Right lobe of liver (tissue), 6 donors: ENCODE measurements around the gene HOMER1. TPM values are rescaled to one million over a fixed set of nuclear protein-coding genes. Genes with fewer than 3 reads are reported as not detected.
"Not testable (repeated sequence)": the region's sequence is repeated elsewhere in the genome, so short reads cannot be mapped to it uniquely, and the experiment has no call there.

Source experiments
- ATAC-seq, 4 donors: fragments of 200-7000 bp; cut with Tn5 transposase; one replicate each; pipeline ENCODE4 v1.9.1; 2020; ENCODE audit warnings: mild to moderate bottlenecking in 4 of 4, moderate library complexity in 4 of 4
- DNase-seq, 3 donors: peaks; one replicate each; pipeline ENCODE4 v3.0.0-alpha.2; 2020
- H3K27ac ChIP-seq, 3 donors: fragments of 200-600 bp; one replicate each; pipeline ENCODE4 v1.8.0; 2022
- H3K27me3 ChIP-seq, 2 donors: fragments of 200-600 bp; one replicate each; pipeline ENCODE4 v1.8.0; 2022
- H3K36me3 ChIP-seq, 4 donors: fragments of 200-600 bp; sonication (generic) in 1 of 4; one replicate each; pipeline versions ENCODE4 v1.5.1 to v1.8.0; 2017 to 2022; ENCODE audit warnings: control low read depth in 1 of 4
- H3K4me1 ChIP-seq, 4 donors: fragments of 200-600 bp; sonication (generic) in 1 of 4; one replicate each; pipeline versions ENCODE4 v1.5.1 to v1.8.0; 2017 to 2022; ENCODE audit warnings: control low read depth in 1 of 4
- H3K4me3 ChIP-seq, 3 donors: fragments of 200-600 bp; one replicate each; pipeline ENCODE4 v1.8.0; 2022
- H3K9me3 ChIP-seq, 4 donors: fragments of 200-600 bp; sonication (generic) in 1 of 4; one replicate each; pipeline versions ENCODE4 v1.5.1 to v1.8.0; 2017 to 2022; ENCODE audit warnings: control low read depth in 1 of 4
- POLR2A ChIP-seq: fragments of 450-650 bp; IDR thresholded peaks from one replicate; pipeline ENCODE4 v1.6.1; 2017; ENCODE audit warnings: antibody characterized with exemption, mild to moderate bottlenecking
- WGBS: methylation state at CpG from one replicate; pipeline ENCODE4 v1.1.6; 2018; ENCODE audit warnings: low coverage, low lambda C conversion rate; ENCODE audit not compliant: insufficient coverage; ENCODE audit errors: missing lambda C conversion rate; 5-methylcytosine and 5-hydroxymethylcytosine counted together
- intact Hi-C, 2 donors: fragments of 100-400 bp; cut with DNase I; formaldehyde crosslinking; loops; one replicate each; pipeline versions ENCODE4 v1.11.2 to v1.14.1; 2022
- total RNA-seq, 6 experiments: library from RNA; depleted of rRNA in 2 of 6; stranded (reverse); fragments of >200 nt in 2 of 6; fragmentation: NEBNext Ultra II Directional in 3 of 6; extraction: Animal tissue kit (Norgen Biotek cat#: 25700) in 3 of 6; gene quantifications; one replicate each; pipeline versions ENCODE4 v1.1.0 to v1.2.4, GENCODE V29; 2016 to 2023
- TF ChIP-seq, protein P1 (sequence below), 4 donors: fragments of 200-600 bp in 3 of 4; fragments of 450-650 bp in 1 of 4; IDR thresholded peaks; one replicate each; pipeline versions ENCODE4 v1.5.1 to v1.8.0; 2016 to 2022; ENCODE audit warnings: antibody characterized with exemption in 4 of 4, mild to moderate bottlenecking in 2 of 4
- donor health status: DM: no; HTN: yes; CAD: no.
- donor health status: DM: no; HTN: no; CAD: no.
- donor health status: DM: no; HTN: no; CAD: no.
- donor health status: DM: no; HTN: yes; CAD: no.
- donor health status: DM: no; HTN: yes; CAD: no.

The HOMER1 gene
- total RNA-seq, 6 experiments from 2014 or later = 0.26 to 1.7 (median 1.2) TPM

DNA sequence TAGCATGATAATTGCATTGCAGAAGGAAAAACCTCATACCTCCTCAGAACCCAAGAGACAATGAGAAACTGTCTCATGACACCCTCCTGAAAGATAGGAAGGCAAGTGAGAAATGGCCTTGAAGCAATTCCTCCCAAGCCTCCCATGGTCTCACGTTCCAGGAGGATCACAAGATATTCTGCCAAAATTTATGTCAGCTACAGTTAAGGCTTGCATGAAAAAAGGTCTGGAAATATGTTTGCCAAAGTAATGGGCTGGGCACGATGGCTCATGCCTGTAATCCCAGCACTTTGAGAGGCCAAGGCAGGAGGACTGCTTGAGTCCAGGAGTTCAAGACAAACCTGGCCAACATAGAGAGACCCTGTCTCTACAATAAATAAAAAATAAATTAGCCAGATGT lies 12.6 kb upstream of the HOMER1 start:
- Histone ChIP-seq H3K4me3 (no peak overlapping the region), H3K27me3 (no peaks in the 10 kb centered on the region), H3K9me3 (no peaks in the 10 kb centered on the region), H3K36me3 (no peaks in the 10 kb centered on the region), H3K27ac (no peak overlapping the region), H3K4me1 (no peaks in the 10 kb centered on the region)
- DNase-seq (no peak), ATAC-seq (no peak)
- TF ChIP-seq, protein P1, sequence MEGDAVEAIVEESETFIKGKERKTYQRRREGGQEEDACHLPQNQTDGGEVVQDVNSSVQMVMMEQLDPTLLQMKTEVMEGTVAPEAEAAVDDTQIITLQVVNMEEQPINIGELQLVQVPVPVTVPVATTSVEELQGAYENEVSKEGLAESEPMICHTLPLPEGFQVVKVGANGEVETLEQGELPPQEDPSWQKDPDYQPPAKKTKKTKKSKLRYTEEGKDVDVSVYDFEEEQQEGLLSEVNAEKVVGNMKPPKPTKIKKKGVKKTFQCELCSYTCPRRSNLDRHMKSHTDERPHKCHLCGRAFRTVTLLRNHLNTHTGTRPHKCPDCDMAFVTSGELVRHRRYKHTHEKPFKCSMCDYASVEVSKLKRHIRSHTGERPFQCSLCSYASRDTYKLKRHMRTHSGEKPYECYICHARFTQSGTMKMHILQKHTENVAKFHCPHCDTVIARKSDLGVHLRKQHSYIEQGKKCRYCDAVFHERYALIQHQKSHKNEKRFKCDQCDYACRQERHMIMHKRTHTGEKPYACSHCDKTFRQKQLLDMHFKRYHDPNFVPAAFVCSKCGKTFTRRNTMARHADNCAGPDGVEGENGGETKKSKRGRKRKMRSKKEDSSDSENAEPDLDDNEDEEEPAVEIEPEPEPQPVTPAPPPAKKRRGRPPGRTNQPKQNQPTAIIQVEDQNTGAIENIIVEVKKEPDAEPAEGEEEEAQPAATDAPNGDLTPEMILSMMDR (IDR thresholded peaks at IDR 0.05) = no peak
- no peak for TF ChIP-seq POLR2A
- intact Hi-C loops = no loop called here
- WGBS = 67% methylated on average over 1 of the region's 2 CpGs

DNA sequence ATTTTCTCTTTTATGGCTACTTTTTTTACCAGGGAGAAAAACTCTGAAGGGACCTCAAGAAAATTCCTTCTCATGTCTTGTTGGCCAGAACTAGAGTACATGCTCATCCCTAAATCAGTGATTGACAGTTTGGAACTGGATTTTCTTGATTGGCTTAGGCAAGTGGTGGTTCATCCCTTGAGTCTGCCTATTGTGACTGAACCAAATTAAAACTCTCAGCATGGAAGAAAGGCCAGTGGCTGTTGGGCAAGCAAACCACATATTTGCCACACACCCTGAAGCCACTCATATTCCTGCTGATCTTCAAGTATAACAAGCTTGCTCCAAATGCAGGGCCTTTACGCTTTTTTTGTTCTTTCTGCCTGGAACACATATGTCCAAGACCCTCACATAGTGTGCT lies 7.2 kb upstream of the HOMER1 start:
- no peak overlapping the region for H3K27ac ChIP-seq
- TF ChIP-seq, protein P1 (IDR thresholded peaks at IDR 0.05) = no peak
- no peak for TF ChIP-seq POLR2A
- H3K27me3 ChIP-seq = no peaks in the 10 kb centered on the region
- DNase-seq (no peak), ATAC-seq (no peak)
- no peaks in the 10 kb centered on the region for H3K9me3 ChIP-seq
- H3K4me1 ChIP-seq = no peaks in the 10 kb centered on the region
- intact Hi-C loops = no loop called here
- no peaks in the 10 kb centered on the region for H3K36me3 ChIP-seq
- no peak overlapping the region for H3K4me3 ChIP-seq
- 100% methylated on average over 1 of the region's 1 CpG for WGBS

DNA sequence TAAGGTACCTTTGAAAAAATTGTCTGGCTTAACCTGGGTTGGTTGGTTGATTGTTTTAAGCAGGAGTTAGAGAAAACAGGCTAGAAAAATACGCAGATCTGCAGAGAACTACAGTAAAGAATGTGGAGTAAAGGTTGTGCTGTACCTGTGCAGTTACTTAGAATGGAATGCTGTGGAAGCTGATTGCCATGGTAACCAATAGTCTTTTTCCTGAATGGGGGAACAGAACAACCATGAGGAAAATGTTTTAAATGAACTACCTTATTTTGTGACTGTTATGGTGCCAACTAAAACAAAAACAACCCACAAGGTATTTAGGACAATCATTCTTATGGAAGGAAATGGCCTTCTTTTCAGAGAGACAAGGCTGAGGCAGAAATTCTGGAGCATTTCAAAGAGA lies 4.8 kb upstream of the HOMER1 start:
- Histone ChIP-seq H3K27me3 (no peaks in the 10 kb centered on the region), H3K9me3 (no peaks in the 10 kb centered on the region), H3K4me3 (no peak overlapping the region), H3K27ac (no peak overlapping the region), H3K4me1 (peaks cover 0 to under 1% (median 0%) of the 10 kb centered on the region in 4 donors), H3K36me3 (no peaks in the 10 kb centered on the region)
- ATAC-seq (no peak), DNase-seq (no peak)
- intact Hi-C loops = no loop called here
- TF ChIP-seq, protein P1 (IDR thresholded peaks at IDR 0.05) = no peak
- TF ChIP-seq POLR2A = no peak
- WGBS = 88% methylated on average over 1 of the region's 1 CpG

DNA sequence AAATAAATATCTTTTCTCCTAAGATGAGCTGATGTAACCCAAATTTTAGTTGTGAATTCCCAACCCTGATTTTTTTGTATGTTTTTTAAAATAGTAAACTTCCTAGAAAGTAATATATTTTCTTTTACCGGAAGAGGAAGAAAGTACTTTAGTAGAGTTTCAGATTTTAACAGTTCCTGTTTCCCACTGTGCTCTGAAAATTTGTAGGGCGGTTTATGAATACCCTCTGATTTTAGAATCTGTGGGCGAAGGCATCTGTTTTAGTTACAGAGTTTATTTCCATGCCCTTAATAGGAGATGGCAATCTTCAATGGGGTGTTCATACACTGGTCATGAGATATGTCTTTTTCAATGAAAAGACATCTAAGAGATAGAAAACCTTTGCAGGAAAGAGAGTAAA lies 3.7 kb upstream of the HOMER1 start:
- peaks cover 0 to 11% (median 0%) of the 10 kb centered on the region in 4 donors for H3K4me1 ChIP-seq
- H3K36me3 ChIP-seq = no peaks in the 10 kb centered on the region
- intact Hi-C loops = no loop called here
- H3K4me3 ChIP-seq = no peak overlapping the region
- no peaks in the 10 kb centered on the region for H3K9me3 ChIP-seq
- 80% methylated on average over 3 of the region's 3 CpGs for WGBS
- ATAC-seq = no peak
- DNase-seq = no peak
- TF ChIP-seq, protein P1 (IDR thresholded peaks at IDR 0.05) = no peak
- no peak for TF ChIP-seq POLR2A
- no peak overlapping the region for H3K27ac ChIP-seq
- no peaks in the 10 kb centered on the region for H3K27me3 ChIP-seq

DNA sequence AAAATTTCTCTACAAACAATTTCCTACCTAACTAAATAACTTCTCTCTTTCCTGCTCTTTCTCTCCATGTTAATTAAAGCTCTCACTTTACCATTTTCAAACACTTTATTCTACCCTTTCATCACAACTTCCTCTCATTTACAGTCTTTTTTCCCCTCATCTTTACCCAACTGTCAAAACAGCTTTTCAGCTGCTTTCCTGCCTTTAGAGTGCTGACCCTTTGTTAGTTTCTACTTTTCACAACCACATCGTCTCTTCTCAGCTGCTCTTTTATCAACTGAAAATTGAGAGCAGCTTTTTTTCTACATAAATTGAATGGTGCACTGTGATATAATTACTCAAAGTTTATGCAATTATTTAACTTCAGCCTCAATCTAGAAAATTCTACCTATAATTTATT lies 3.1 kb upstream of the HOMER1 start:
- Histone ChIP-seq H3K4me1 (peaks cover 0 to 12% (median 0%) of the 10 kb centered on the region in 4 donors), H3K27me3 (no peaks in the 10 kb centered on the region), H3K9me3 (no peaks in the 10 kb centered on the region), H3K36me3 (no peaks in the 10 kb centered on the region), H3K27ac (no peak overlapping the region), H3K4me3 (no peak overlapping the region)
- intact Hi-C loops = no loop called here
- DNase-seq (no peak), ATAC-seq (no peak)
- 89% methylated on average over 1 of the region's 1 CpG for WGBS
- no peak for TF ChIP-seq POLR2A
- TF ChIP-seq, protein P1 (IDR thresholded peaks at IDR 0.05) = no peak

DNA sequence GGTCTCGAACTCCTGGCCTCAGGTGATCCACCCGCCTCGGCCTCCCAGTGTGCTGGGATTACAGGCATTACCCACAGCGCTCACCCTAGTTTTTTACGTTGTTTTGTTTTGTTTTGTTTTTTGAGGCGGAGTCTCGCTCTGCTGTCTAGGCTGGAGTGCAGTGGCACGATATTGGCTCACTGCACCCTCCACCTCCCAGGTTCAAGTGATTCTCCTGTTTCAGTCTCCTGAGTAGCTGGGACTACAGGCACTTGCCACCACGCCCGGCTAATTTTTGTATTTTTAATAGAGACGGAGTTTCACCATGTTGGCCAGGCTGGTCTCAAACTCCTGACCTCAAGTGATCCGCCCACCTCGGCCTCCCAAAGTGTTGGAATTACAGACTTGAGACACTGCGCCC lies 2.4 kb upstream of the HOMER1 start:
- ATAC-seq, H3K27ac ChIP-seq, H3K9me3 ChIP-seq, DNase-seq, H3K36me3 ChIP-seq, H3K27me3 ChIP-seq, H3K4me3 ChIP-seq, intact Hi-C loops: not testable (repeated sequence)
- H3K4me1 ChIP-seq = peaks cover 0 to 12% (median 0%) of the 10 kb centered on the region in 4 donors
- WGBS = 88% methylated on average over 11 of the region's 14 CpGs
